Measurements from ENCODE around the gene ROBO1.

DNA sequence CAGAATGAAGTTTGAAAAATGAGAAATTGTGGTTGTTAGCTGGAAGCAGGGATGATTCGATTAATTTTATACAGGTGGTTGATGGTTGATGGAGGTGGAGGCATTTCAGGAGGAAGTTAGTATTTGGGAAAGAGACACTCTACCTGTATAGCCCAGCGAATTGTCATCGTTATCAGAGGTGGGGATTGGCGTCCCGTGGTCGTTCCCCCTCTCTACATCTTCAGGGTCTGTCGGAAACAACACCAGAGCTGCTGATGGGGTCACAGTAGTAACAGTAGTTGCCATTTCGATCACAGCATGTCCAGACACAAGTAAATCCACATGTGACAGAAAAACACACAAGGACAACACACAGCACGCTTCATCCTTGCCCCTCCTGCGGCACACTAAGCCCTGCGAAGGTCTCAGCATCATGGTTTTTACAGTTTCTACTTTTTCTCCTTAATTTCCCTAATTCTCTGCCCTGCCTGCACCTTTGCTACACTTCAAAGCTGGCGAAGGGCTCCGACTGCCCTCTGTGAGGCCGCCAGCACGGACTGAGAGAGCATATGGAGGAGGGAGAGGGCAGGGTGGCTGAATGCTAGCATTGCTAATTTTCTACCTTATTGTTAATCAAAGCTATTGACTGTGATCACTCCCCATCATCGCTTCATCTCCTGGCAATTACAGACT is 642.3 kb downstream of the ROBO1 start:
- no peak for TF ChIP-seq POLR2A (IDR thresholded peaks at IDR 0.05)
- TF ChIP-seq CTCF (IDR thresholded peaks at IDR 0.05): no peak
- TF ChIP-seq POLR2AphosphoS5 (IDR thresholded peaks at IDR 0.05; ENCODE audit: insufficient read depth in 1 of 2, low read depth in 1 of 2): no peak

All from vagina (tissue), 2 donors.